Measurements from ENCODE around the gene LAT.

- TF ChIP-seq POLR2A (IDR thresholded peaks at IDR 0.05) (no peak), CTCF (IDR thresholded peaks at IDR 0.05) (peak; percentile 14 to 58 (median 45))
These were observed 10.8 kb upstream of the LAT start for GRCh38 chr16:28974007-28974436.
